ENCODE measurements around the gene MTRFR.
"Not testable (repeated sequence)": the region's sequence is repeated elsewhere in the genome, so short reads cannot be mapped to it uniquely, and the experiment has no call there.

The MTRFR gene

DNA sequence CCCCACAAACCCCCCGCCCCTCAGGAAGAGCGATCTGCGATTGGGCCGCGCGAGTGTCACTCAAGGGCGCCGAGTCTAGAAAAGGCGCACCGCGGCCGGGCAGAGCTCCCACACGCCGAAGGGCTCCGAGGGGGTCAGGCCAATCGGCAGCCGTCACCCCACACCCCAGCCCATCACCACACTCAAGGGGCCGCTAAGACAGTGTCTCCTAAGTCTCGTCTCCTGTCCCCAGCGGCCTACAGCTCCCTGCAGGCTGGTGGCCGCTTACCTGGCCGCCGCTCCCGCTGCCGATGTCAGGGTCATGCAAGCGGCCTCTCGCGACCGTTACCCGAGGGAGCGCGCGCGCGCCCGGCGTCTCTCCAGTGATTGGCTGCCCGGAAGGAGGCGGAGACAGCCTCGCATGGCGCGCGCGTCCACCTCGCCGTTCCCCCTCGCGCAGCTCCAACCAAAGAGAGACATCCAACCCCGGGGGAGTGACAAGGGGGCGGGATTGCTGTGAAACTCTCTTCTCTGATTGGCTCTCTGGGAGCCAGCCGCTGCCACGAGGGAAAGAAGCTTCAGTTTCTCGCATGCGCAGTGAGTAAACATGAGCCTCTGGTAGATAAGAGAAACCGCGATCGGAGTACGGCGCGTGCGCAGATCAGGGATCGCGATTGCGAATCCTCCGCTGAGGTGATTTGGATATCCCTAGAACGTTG is at the start of gene MTRFR, which contains the start of gene MPHOSPH9:
Gene MTRFR (plus strand): TSS at position 630 of the 698 bp plus-strand sequence. CDS start 20,239 bp downstream, outside the sequence.
Gene MPHOSPH9 (minus strand): TSS at position 335 of the 698 bp plus-strand sequence. CDS start 2,777 bp downstream, outside the sequence.
- DNase-seq (ENCODE audit: extremely low read depth in 1 of 2, low read depth in 1 of 2), result peak; percentile 97 to 99

DNA sequence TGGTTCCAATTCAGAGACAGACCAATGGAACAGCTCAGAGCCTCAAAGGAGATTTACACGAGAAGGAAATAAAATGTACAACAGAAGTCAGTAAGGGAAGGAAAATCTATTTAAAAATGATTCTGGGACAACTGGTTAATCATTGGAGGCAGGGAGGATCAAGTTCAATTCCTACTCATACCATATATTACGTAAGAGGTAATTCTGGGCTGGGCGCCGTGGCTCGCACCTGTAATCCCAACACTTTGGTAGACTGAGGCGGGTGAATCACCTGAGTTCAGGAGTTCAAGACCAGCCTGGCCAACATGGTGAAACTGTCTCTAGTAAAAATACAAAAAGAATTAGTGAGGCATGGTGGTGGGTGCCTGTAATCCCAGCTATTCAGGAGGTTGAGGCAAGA is 45.6 kb upstream of the MTRFR start:
- no peak for DNase-seq (ENCODE audit: extremely low read depth in 1 of 2, low read depth in 1 of 2)

DNA sequence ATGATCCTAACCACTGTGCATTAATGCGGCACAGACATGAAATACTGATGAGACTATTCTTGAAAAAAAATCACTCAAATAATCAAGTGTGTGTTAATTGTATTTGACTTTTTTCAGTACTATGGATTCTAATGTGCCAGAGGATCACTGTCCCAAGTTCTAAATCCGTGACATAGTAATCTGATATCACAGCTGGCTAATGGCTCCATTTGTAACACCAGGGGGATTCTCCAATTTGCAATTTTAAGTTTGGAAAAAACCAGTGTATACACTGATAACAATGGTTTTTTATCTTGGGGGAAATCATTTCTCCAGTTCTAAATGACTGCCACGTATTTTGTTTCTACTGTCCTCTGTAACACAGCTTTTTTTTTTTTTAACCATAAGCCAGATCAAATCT is 33.3 kb upstream of the MTRFR start:
- no peak for DNase-seq (ENCODE audit: extremely low read depth in 1 of 2, low read depth in 1 of 2)

DNA sequence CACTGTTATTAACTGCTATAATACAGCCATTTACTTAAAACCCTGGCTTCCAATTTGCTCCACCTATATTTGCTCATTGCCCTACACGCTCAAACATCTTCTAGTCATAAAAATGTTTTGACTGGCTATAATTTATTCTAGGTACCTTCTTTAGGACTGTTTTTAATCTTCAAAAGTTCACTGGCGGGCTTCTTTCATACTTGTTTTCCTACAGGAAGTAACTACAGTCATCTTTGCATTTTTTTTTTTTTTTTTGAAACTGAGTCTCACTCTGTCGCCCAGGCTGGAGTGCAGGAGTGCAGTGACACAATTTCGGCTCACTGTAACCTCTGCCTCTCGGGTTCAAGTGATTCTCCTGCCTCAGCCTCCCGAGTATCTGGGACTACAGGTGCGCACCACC is 32.8 kb upstream of the MTRFR start:
- peak in 1 of 2 donors; percentile 1 for DNase-seq (ENCODE audit: extremely low read depth in 1 of 2, low read depth in 1 of 2)

DNA sequence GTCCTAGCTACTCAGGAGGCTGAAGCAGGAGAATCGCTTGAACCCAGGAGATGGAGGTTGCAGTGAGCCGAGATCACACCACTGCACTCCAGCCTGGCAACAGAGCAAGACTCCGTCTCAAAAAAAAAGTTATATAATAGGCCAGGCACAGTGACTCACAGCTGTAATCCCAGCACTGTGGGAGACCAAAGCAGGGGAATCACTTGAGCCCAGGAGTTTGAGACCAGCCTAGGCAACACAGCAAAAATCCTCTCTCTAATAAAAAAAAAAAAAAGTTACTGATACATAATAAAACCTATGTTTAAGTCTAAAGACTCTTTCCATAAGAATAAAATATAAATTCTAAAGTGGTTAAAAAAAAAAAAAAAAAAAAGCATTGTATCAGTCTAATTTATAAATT is 26.4 kb upstream of the MTRFR start:
- DNase-seq (ENCODE audit: extremely low read depth in 1 of 2, low read depth in 1 of 2), result not testable (repeated sequence)

DNA sequence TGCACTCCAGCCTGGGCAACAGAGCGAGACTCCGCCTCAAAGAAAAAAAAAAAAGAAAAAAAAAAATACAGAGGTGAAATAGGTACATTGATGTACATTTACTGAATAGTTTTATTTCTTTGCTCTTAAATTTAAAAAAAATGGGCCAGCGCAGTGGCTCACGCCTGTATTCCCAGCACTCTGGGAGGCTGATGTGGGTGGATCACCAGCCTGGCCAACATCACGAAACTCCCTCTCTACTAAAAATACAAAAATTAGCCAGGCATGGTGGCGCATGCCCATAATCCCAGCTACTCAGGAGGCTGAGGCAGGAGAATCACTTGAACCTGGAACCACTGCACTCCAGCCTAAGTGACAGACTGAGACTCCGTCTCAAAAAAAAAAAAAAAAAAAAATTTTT is 25.4 kb upstream of the MTRFR start:
- DNase-seq (ENCODE audit: extremely low read depth in 1 of 2, low read depth in 1 of 2), result not testable (repeated sequence)

DNA sequence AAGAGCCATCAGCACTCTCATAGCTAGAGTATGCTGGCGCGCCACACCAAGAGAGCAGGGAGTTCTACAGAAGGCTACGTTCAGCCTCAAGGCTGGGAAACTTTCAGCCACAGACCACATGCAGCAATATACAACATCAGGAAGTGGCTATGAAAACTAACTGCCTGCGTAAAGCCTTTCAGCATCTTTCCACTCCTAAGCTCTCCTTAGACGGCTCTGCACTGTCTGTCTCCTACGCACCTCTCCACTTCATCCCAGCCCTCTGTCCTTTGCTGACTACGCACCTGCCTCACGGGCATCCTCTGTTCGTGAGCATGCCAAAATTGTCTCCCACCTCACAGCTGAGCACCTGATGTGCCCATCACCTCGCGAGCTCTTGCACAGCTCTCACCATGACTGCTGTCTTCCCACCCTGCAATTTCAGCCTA is 10.0 kb upstream of the MTRFR start:
- DNase-seq (ENCODE audit: extremely low read depth in 1 of 2, low read depth in 1 of 2), result peak in 1 of 2 donors; percentile 70

DNA sequence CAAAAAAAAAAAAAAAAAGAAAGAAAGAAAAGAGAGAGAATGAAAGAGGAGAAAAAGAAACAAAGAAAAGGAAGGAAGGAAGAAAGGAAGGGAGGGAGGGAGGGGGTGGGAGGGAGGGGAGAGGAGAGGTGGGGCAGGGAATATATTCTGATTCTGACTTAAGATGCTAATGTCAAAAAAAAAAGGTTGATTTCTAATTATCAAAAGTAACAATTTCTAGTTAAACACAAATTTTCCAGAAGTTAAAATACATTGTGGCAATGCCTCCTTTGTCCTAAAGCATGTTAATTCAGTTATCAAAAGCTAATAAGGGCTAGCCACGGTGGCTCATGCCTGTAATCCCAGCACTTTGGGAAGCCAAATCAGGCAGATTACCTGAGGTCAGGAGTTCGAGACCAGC is 7.8 kb upstream of the MTRFR start:
- no peak for DNase-seq (ENCODE audit: extremely low read depth in 1 of 2, low read depth in 1 of 2)

DNA sequence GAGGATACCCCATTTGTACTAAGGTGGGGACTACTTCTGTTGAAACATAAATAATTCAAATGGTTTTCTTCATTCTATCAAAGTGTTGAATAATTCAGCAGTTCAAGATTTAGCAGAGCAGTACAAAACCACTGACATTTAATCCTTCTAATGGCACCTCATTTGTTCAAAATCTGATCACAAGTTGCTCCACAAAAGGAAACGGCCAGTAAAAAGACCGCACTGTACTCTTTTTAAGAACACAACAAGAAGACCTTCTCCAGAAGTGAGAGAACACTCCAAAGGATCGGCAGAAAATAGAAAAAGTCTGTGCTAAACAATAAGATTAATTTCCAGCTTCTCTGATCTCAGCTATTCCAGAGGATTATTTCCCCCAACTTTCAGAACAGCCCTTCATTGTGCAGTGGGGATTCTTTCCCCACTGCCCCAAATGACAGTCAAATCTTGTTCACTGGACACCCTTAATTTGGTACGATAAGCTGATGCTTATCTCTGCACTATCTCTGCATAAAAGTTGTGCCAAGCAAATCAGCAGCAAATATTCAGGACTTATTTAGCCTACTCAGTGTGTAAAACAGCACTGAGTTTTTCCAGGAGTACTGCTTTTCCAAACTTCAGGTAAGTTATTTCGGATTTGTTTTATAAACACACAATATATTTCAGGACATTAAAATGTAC is 5.5 kb upstream of the MTRFR start:
- DNase-seq (ENCODE audit: extremely low read depth in 1 of 2, low read depth in 1 of 2), result no peak

DNA sequence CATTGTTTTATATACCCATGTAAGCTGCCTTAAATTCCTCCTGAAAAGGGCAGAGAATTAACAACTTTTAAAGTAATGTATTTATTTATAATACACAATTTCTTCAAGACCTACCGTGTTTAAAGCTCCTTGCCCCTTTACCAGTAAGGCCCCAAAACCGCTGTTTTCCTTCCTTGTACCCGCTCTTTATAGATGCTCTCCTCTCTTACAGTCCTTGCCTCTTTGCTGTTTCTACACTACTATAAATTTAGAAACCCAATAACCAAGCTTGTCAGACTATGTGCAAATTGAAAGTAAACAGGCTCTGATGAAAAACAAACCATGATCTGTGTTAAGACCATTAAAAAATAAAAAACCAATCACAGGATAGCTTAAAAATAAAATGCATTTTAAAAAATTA is 4.2 kb upstream of the MTRFR start:
- no peak for DNase-seq (ENCODE audit: extremely low read depth in 1 of 2, low read depth in 1 of 2)

DNA sequence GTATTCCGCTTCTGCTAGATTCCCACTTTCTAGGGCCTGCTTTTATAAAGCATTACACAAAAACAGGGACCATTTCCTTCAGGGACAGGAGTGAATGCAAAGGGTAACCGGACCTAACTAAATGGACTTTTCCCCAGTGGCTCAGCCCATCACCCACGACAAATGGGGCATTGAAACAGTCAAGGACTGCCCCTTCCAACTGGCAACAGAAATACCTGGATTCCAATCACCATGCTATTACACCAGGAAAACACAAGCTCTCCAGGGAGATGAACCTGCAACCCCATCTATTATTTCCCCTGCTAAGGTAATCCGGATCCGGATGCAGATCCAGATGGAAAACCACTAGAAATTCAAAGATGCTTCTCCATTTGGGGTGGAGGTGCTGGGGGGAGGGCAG is 1.3 kb upstream of the MTRFR start:
- no peak for DNase-seq (ENCODE audit: extremely low read depth in 1 of 2, low read depth in 1 of 2)

DNA sequence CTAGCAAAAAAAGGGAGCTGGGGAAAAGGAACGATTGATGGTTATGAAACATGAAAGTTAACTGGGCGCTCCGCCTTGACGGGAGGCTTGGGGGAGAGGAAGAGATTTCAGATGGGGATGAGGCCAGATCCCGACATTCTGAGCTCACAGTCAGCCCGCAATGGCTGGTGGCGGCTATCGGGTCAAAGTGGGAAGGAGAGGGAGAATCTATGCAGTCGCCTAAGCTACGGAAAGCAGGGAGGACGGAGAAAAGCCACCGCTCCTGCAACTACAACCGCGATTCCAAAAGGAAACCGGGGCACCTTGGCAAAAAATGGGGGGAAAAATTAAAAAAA is 797 bp upstream of the MTRFR start:
- no peak for DNase-seq (ENCODE audit: extremely low read depth in 1 of 2, low read depth in 1 of 2)

DNA sequence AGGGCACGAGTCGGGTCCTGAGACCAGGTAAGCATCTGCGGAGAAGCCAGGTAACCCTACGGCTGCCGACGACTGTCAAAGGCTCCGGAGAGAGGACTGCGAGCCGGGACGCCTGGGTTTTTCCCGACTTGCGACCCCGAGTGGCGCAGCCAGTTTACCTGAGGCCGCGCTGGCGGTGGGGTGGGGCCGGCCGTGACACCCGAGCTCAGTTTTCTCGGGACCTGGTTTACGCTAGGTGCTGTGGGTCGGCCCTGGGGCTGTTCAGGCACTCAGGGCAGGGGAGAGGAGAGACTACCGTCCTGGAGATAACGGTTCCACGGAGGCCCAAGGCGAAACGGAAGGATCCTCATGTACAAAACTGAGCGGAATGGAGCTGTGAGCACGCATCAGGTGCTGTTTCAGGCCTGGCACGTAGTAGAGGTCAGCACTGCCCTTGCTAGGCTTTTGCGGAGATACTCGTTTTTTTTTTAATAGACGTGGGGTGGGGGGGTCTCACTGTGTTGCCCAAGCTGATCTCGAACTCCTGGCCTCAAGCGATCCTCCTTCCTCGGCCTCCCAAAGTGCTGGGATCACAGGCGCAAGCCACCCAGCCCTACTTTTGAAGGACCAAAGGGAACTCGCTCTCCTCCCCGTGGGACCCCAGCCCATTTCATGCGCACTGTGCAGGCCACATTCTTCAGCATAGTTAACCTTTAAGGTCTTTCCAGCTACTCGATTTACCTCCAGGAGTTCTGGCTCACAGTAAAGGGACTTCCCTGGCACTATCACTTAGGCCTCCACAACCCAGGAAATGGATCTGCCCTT is 471 bp downstream of the MTRFR start:
- DNase-seq (ENCODE audit: extremely low read depth in 1 of 2, low read depth in 1 of 2), result no peak

DNA sequence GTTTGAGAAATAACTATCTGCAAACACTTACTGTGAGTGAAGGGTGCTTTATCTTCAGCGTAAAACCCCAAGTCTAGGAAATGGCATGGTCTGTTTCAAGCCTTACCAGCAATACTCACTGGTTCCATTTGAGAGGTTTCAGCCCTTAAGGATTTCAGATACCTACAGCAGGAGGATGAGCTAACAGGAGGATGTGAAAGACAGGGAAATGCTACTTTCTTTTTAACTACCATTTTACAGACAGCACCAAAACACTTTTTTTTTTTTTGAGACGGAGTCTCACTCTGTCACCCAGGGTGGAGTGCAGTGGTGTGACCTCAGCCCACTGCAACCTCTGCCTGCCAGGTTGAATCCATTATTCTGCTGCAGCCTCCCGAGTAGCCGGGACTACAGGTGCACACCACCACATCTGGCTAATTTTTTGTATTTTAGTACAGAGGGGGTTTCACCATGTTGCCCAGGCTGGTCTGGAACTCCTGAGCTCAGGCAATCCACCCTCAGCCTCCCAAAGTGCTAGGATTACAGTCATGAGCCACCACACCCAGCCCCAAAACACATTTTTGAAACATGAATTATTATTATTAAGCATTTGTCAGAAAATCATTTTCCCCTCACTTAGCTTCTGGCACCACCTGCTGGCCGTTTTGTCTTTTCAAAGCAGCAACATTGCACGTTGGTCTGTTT is 4.6 kb downstream of the MTRFR start:
- peak in 1 of 2 donors; percentile 42 for DNase-seq (ENCODE audit: extremely low read depth in 1 of 2, low read depth in 1 of 2)

DNA sequence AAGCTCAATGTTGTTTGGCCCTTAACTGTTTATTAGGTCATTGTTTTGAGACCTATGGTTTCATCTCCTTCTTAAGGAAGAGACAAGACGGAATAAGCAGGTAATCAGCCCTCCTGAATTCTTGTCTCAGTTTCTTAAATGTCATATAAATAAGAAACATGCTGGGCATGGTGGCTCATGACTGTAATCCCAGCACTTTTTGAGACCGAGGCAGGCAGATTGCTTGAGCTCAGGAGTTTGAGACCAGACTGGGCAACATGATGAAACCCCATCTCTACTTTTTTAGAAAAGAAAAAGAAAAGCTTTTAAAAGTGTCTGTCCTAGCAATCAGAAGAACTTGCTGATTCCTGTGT is 5.1 kb downstream of the MTRFR start:
- DNase-seq (ENCODE audit: extremely low read depth in 1 of 2, low read depth in 1 of 2), result no peak

DNA sequence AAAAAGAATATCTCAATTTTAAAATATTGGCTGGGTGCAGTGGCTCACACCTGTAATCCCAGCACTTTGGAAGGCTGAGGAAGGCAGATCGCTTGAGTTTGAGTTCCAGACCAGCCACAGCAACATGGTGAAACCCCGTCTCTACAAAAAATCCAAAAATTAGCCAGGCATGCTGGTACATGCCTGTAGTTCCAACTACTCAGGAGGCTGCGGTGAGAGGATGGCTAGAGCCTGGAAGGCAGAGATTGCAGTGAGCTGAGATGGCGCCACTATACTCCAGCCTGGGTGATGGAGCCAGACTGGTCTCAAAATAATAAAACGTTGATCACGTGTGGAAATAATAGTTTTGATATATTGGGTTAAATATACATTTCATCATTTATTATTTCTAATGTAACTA is 5.7 kb downstream of the MTRFR start:
- DNase-seq (ENCODE audit: extremely low read depth in 1 of 2, low read depth in 1 of 2), result no peak

DNA sequence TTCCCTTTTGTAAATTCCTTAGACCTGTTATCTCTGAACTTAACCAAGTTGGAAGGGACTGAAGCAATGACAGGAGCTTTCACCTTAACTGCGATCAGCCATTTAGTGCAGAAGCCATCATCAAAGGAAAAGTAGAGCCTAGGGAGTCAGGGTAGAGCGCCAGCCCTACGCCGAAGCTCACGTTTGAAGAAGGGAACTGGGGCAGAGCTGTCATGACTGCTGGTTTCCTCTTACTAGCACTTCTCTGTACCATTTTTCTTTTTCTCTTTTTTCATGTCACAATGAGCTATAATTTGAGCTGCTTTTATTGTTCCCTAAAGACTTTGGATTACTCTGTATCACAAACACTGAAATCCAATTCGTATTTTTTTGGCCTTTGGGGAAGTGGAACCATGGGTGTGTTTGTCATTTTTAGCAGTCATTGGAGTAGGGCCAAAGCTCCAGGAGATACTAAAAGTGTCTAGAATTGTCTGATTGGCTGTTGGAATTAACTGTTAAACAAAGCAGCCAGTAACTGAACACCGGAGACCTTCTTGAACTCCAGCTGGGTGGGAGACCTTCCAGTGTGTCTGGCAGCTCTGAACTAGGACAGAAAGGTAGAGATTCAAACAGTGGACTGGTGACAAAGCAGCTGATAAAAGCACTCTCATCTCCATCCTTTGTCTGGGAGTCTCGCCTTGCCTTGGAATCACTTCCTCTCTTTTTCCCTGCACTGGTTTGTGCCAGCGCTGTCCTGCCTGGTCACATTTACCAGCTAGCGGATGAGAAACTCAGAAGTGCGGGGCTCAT is 9.1 kb downstream of the MTRFR start:
- no peak for DNase-seq (ENCODE audit: extremely low read depth in 1 of 2, low read depth in 1 of 2)

DNA sequence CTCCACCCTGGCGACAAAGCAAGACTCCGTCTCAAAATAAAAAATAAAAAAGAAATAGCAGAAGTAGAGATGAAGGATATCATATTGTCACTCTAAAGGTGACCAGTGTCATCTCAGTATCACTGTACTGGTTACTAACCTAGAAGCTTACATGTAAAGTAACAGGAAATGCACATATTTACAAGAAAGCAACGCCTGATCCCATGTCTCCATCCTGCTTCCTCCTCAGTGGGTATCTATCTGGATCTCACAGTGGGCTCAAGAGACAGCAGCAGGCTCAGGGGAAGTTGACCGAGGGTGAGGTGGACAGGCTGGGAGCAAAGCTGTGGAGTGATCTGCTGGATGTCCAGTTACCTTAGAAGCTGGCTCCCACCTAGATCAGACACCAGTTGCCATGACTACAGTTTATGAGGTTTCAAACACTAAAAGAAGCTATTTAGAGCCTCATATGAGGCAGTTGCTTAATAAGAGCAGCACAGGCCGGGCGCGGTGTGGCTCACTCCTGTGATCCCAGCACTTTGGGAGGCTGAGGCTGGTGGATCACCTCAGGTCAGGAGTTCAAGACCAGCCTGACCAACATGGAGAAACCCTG is 10.5 kb downstream of the MTRFR start:
- DNase-seq (ENCODE audit: extremely low read depth in 1 of 2, low read depth in 1 of 2), result no peak

DNA sequence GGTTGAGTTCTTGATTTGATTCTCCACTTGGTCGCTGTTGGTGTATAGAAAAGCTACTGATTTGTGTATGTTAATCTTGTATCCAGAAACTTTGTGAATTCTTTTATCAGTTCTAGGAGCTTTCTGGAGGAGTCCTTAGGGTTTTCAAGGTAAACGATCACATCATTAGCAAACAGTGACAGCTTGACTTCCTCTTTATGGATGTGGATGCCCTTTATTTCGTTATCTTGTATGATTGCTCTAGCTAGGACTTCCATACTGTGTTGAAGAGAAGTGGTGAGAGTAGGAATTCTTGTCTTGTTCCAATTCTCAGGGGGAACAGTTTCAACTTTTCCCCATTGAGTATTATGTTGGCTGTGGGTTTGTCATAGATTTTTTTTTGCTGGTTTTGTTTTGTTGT is 12.4 kb downstream of the MTRFR start:
- no peak for DNase-seq (ENCODE audit: extremely low read depth in 1 of 2, low read depth in 1 of 2)

DNA sequence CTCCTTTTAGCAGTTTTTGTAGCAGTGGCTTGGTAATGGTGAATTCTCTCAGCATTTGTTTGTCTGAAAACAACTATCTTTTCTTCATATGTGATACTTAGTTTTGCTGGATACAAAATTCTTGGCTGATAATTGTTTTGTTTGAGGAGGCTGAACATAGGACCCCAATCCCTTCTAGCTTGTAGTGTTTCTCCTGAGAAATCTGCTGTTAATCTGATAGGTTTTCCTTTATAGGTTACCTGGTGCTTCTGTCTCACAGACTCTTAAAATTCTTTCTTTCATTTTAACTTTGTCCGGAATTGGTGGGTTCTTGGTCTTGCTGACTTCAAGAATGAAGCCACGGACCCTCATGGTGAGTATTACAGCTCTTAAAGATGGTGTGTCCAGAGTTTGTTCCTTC is 14.9 kb downstream of the MTRFR start:
- DNase-seq (ENCODE audit: extremely low read depth in 1 of 2, low read depth in 1 of 2), result not testable (repeated sequence)
